Prostate gland (tissue), 2 donors: ENCODE measurements around the gene NPHP3.

ENCODE experiments used
- CTCF ChIP-seq, 4 experiments: fragments of 200-600 bp in 2 of 4; fragments of 450-650 bp in 2 of 4; sonication (generic) in 2 of 4; IDR thresholded peaks; 1 replicate in 3 of 4; 2 replicates in 1 of 4; pipeline ENCODE4 v1.5.1; 2016 to 2019; ENCODE audit warnings: antibody characterized with exemption in 4 of 4, mild to moderate bottlenecking in 2 of 4, moderate library complexity in 2 of 4
- POLR2A ChIP-seq: fragments of 450-650 bp; IDR thresholded peaks from one replicate; pipeline ENCODE4 v1.6.1; 2016; ENCODE audit warnings: antibody characterized with exemption, mild to moderate bottlenecking
- POLR2AphosphoS5 ChIP-seq: sonication (generic); formaldehyde crosslinking; IDR thresholded peaks from one replicate; pipeline ENCODE4 v1.6.1; 2017; ENCODE audit warnings: antibody characterized with exemption

GRCh38 chr3:132679911-132680310 lies 42.3 kb downstream of the NPHP3 start:
- TF ChIP-seq CTCF (IDR thresholded peaks at IDR 0.05) (no peak), POLR2A (no peak), POLR2AphosphoS5 (no peak)
